KBM-7 (cell line): Measurements from ENCODE around the gene IZUMO4.

ENCODE experiments used
- DNase-seq: peaks from one replicate; pipeline ENCODE4 v3.0.0-alpha.2; 2015
- in situ Hi-C: fragments of 300-500 bp; cut with MboI; formaldehyde crosslinking; loops from 2 replicates; pipeline ENCODE4 v1.14.3; 2020; ENCODE audit warnings: low sequenced_read_pairs, low pct_unique_long_range_greater_than_20kb, mixed read lengths

The IZUMO4 gene, protein sequence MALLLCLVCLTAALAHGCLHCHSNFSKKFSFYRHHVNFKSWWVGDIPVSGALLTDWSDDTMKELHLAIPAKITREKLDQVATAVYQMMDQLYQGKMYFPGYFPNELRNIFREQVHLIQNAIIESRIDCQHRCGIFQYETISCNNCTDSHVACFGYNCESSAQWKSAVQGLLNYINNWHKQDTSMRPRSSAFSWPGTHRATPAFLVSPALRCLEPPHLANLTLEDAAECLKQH

GRCh38 chr19:2096480-2097202 is at the start of gene IZUMO4:
Gene IZUMO4, plus strand, starts transcription at chr19:2096915. Its CDS starts 31 bp downstream, at chr19:2096946.
- in situ Hi-C loops, result no loop called here
- DNase-seq, result peak; percentile 95

- no peak for DNase-seq
- in situ Hi-C loops, result no loop called here
Measured at GRCh38 chr19:2047076-2047448, 49.7 kb upstream of the IZUMO4 start.

- in situ Hi-C loops, result no loop called here
- DNase-seq, result no peak
Measured at GRCh38 chr19:2047449-2048103, 49.1 kb upstream of the IZUMO4 start.

GRCh38 chr19:2048104-2048958 is 48.4 kb upstream of the IZUMO4 start:
- in situ Hi-C loops, result no loop called here

DNA sequence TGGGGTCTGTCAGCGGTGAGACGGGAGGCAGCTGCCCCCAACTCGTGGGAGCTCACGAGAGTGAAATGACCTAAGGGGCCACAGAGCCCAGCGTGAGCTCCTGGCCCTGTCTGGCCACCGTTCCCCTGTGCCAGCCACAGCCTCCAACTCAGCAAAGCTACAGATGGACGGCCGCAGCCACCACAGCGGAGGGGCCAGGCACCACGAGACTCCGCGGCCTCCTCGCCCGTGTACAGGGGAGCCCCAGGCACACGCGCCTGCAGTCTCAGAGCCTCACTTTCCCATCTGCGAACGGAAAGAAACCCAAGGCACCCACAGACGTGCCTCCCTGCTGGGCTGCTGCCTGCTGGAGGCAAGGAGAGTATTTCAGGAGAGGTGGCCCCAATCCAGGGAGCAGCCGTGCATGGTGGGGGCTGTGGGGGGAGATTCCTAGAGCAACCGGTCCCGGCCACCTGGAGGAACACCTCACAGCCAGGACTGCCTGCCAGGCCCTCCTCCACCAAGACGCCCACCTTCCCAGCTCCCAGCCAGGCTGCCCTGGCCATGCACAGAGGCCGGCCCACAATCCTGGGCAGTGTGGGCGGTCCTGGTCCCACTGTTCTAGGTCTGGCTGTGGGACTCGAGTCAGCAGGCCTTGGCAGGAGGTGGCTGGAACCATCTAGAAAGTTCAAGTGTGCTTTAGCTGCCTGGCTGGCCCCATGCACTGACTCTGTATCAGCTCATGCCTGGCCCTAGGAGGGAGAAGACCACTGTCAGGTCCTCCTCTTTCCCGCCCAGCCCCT is 47.6 kb upstream of the IZUMO4 start:
- in situ Hi-C loops, result no loop called here
- no peak for DNase-seq

More at GRCh38 chr19:2048104-2048958, 48.4 kb upstream of the IZUMO4 start:
- no peak for DNase-seq

DNA sequence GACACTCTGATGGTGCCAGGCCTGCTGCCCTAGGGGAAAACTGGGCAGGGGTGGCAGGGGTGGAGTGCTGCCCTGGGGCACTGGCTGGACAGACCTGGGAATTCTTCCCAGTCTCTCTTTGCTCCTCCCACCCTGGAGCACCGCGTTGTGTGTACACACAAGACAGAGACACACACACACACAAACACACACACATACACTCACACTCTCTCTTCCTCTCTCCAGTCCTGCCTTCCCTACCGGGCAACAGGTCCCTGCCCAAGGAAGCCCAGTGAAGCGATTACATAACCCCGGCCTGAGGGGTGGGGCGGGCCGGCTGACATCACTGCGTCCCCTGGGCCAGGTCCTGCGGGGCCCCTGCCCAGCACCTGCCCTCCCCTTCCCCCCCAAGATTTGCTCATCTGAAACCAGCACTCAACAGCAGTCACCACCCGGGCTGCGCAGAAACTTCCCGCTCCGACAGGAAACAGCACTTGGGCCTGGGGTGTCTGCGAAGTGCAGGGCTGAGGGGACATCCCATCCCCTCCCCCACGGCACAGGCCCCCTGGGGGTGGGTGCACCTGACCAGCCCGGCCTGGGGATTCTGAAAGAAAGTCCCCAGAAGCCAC is 46.9 kb upstream of the IZUMO4 start:
- in situ Hi-C loops, result no loop called here
- peak; percentile 79 for DNase-seq

DNA sequence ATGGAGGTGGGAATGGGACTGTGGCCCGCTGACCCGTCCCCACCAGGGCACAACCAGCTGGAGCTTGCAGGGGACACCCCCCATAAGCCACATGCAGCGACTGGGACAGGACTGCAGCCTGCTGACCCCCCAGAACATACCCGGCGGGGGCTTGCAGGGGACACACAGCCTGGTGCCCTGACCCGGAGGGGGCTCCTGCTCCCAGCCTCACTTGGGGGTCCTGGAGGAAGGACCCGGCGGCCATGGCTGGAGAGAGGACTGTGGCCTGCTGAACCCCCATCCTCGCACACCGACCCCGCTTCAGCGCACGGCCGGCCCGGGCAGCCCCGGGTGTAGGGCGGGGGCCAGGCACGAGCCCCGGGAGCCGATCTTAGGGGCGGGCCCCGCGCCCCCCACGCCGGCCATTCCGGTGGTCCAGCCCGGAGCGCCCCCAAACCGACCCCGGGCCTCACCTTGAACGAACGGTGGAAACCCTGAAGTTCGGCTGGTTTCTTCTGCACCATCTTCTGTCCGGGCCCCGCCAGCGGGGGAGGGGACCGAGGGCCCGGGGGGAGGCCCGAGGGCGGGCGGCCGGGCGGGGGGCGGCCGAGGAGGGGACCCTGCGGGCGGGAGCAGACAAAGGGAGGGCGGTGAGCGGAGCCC is 46.2 kb upstream of the IZUMO4 start:
- DNase-seq, result no peak
- in situ Hi-C loops, result no loop called here

- peak; percentile 85 for DNase-seq
- in situ Hi-C loops, result no loop called here
Measured at GRCh38 chr19:2050991-2051772, 45.5 kb upstream of the IZUMO4 start, which contains the start of gene MKNK2. Gene MKNK2, minus strand, starts transcription at chr19:2051244. Its CDS starts 393 bp downstream, at chr19:2050851.

- in situ Hi-C loops, result no loop called here
- peak; percentile 39 for DNase-seq
Measured at GRCh38 chr19:2051773-2052704, 44.7 kb upstream of the IZUMO4 start.

DNA sequence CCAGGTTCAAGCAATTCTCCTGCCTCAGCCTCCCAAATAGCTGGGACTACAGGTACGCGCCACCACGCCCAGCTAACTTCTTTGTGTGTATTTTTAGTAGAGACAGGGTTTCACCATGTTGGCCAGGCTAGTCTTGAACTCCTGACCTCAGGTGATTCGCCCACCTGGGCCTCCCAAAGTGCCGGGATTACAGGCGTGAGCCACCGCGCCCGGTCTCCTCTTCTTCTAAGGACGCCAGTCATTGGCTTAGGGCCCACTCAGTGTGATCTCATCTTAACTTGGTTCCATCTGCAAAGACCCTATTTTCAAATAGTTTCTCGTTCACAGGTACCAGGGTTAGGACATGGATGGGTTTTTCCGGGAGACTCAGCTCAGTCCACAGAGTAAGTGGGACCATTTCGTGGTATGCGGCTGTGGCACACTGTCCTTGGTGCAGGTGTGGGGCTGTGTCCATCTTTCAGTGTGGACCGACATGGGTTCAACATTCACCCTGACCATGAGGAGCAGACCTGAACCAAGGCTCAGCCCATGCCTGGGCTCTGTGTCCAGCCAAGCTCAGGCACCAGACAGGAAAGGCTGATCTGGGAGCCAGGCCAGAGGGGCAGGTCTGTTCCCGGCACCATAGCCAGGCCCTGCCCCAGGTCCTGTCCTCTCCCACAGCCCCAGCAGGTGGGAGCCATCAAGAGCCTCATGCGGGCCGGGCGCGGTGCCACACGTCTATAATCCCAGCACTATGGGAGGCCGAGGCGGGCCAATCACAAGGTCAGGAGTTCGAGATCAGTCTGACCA is 42.9 kb upstream of the IZUMO4 start:
- in situ Hi-C loops, result no loop called here
- DNase-seq, result no peak

- no peak for DNase-seq
- in situ Hi-C loops, result no loop called here
Measured at GRCh38 chr19:2054763-2055162, 42.0 kb upstream of the IZUMO4 start.

- DNase-seq, result peak; percentile 39
- in situ Hi-C loops, result no loop called here
Measured at GRCh38 chr19:2055931-2056836, 40.5 kb upstream of the IZUMO4 start.

GRCh38 chr19:2056837-2057192 is 39.9 kb upstream of the IZUMO4 start:
- DNase-seq, result no peak
- in situ Hi-C loops, result no loop called here
